Skeletal muscle satellite cell (primary cell): ENCODE measurements around the gene GINS2.
A peak's percentile ranks its signal among the peaks of the same experiment; 100 is the strongest.

Experiments
- H3K27me3 ChIP-seq: 2 replicates; pipeline ENCODE4 v1.7.0; 2013; ENCODE audit warnings: low read length; ENCODE audit not compliant: control insufficient read depth, insufficient read depth
- H3K36me3 ChIP-seq: 2 replicates; pipeline ENCODE4 v1.7.0; 2013; ENCODE audit warnings: mild to moderate bottlenecking, control low read depth, low read length; ENCODE audit not compliant: insufficient read depth
- H3K4me1 ChIP-seq: 2 replicates; pipeline ENCODE4 v1.7.0; 2013; ENCODE audit warnings: low read length; ENCODE audit not compliant: control insufficient read depth, insufficient read depth
- H3K4me2 ChIP-seq: 2 replicates; pipeline ENCODE4 v1.7.0; 2013; ENCODE audit warnings: mild to moderate bottlenecking, low read length
- H3K4me3 ChIP-seq: 2 replicates; pipeline ENCODE4 v1.7.0; 2013; ENCODE audit warnings: low read length
- H3K9ac ChIP-seq: 2 replicates; pipeline ENCODE4 v1.7.0; 2013; ENCODE audit warnings: mild to moderate bottlenecking, low read depth, low read length, moderate library complexity
- H3K9me3 ChIP-seq: replicated peaks from 2 replicates; pipeline ENCODE4 v1.7.0; 2013; ENCODE audit warnings: mild to moderate bottlenecking, control low read depth, low read length

GINS2 gene

GRCh38 chr16:85699628-85700027, 10.9 kb upstream of the GINS2 start:
- no peak overlapping the region for H3K4me2 ChIP-seq
- H3K9me3 ChIP-seq = no peaks in the 10 kb centered on the region
- peaks cover 42% of the 10 kb centered on the region for H3K27me3 ChIP-seq
- no peak overlapping the region for H3K9ac ChIP-seq
- H3K4me1 ChIP-seq = peaks cover 8% of the 10 kb centered on the region
- no peaks in the 10 kb centered on the region for H3K36me3 ChIP-seq
- no peak overlapping the region for H3K4me3 ChIP-seq

- Histone ChIP-seq H3K9ac (no peak overlapping the region), H3K4me1 (peaks cover 8% of the 10 kb centered on the region), H3K4me2 (no peak overlapping the region), H3K9me3 (no peaks in the 10 kb centered on the region), H3K4me3 (no peak overlapping the region), H3K36me3 (no peaks in the 10 kb centered on the region), H3K27me3 (peaks cover 42% of the 10 kb centered on the region)
Measured at GRCh38 chr16:85698935-85699558, 10.3 kb upstream of the GINS2 start.

DNA sequence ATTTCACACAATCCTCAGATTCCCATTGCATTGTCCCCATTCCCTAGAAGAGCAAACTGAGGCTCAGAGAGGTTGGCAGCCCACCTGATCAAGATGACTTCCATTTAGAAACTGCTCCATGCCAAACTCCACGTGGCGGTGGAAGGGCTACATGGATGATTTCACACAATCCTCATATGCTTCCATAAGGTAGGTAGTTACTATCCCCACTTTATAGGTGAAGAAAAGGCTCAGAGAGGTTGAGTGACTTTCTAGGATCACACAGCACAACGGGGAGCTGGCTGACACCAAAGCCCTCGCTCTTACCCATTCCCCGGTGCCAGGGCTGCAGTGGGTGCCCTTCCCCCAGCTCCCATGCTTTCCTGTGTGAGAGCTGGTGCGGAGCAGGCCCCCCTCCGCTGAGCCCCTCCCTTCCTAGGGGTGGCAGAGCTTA, 9.7 kb upstream of the GINS2 start:
- Histone ChIP-seq H3K36me3 (no peaks in the 10 kb centered on the region), H3K27me3 (peaks cover 42% of the 10 kb centered on the region), H3K9ac (no peak overlapping the region), H3K4me3 (no peak overlapping the region), H3K4me1 (peaks cover 8% of the 10 kb centered on the region), H3K9me3 (no peaks in the 10 kb centered on the region), H3K4me2 (no peak overlapping the region)

DNA sequence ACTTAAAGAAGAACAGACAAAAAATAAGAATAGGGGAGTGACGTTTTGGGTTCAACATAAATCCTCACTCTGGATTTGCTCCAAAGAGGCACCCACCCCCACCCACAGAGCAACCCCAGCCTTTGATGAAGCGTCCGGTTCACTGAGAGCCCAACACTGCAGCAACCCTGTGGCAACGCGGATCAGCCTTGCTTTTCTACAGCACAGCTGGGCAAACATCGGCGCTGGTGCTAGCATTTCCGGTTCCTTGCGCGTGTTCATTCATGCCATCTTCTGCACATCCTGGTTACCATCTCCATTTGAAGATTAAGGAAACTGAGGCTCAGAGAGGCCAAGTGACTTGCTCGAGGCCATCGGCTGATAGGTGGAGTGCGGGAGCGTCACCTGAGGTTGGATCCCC, 8.7 kb upstream of the GINS2 start:
- H3K4me2 ChIP-seq = no peak overlapping the region
- H3K4me3 ChIP-seq = no peak overlapping the region
- no peak overlapping the region for H3K9ac ChIP-seq
- H3K36me3 ChIP-seq = no peaks in the 10 kb centered on the region
- peaks cover 44% of the 10 kb centered on the region for H3K27me3 ChIP-seq
- no peaks in the 10 kb centered on the region for H3K9me3 ChIP-seq
- peaks cover 8% of the 10 kb centered on the region for H3K4me1 ChIP-seq

GRCh38 chr16:85696781-85697180, 8.0 kb upstream of the GINS2 start:
- Histone ChIP-seq H3K27me3 (peaks cover 44% of the 10 kb centered on the region), H3K4me1 (peaks cover 8% of the 10 kb centered on the region), H3K4me2 (no peak overlapping the region), H3K9me3 (no peaks in the 10 kb centered on the region), H3K9ac (no peak overlapping the region), H3K4me3 (no peak overlapping the region), H3K36me3 (no peaks in the 10 kb centered on the region)

DNA sequence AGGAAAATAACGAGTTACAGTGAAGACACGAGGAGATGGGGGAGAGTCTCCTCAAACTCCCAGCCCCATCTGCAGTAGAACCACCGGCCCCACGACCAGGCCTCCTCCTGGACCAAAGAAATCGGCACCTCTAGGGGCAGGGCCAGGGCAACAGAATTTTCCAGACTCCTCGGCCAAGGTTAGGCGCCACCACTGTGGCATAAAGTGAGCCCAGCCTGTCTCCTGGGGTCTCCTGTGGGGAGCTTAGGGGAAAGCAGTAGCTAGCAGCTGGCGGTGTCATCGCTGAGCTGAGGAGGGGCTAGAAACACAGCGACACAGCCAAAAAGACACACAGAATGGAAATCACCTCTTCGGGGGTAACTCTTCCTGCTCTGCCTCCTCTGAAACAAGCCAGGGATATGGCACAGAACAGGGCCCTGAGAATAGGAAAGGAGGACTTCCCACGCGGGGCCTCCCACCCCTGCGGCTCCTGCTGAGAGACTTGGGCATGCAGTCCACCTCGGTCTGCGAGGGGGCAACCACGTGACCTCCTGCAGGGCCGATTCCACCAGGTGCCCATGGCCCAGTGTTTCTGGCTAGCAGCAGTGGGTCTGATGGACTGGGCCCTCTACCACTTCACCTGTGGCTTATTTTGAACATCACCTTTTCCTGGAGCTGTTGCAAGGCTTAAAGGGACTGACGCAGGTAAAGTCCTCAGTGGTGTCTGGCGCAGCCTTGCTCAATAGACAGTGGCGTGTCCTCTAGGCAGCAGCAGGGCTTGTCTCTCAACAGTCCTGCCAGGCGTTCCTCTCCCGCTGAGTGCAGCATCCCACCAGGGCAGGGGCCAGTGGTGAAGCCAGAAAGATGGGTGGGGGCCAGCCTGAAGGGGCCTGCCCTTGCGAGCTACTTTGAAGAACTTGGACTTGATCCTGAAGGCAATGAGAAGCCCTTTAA, 6.7 kb upstream of the GINS2 start:
- peaks cover 8% of the 10 kb centered on the region for H3K4me1 ChIP-seq
- H3K9me3 ChIP-seq = no peaks in the 10 kb centered on the region
- peaks cover 41% of the 10 kb centered on the region for H3K27me3 ChIP-seq
- H3K9ac ChIP-seq = no peak overlapping the region
- H3K4me2 ChIP-seq = no peak overlapping the region
- H3K36me3 ChIP-seq = no peaks in the 10 kb centered on the region
- H3K4me3 ChIP-seq = no peak overlapping the region

GRCh38 chr16:85690469-85691064, 1.8 kb upstream of the GINS2 start:
- Histone ChIP-seq H3K4me2 (no peak overlapping the region), H3K9ac (no peak overlapping the region), H3K36me3 (no peaks in the 10 kb centered on the region), H3K4me1 (peaks cover 3% of the 10 kb centered on the region), H3K27me3 (peaks cover 11% of the 10 kb centered on the region), H3K9me3 (no peaks in the 10 kb centered on the region), H3K4me3 (no peak overlapping the region)

DNA sequence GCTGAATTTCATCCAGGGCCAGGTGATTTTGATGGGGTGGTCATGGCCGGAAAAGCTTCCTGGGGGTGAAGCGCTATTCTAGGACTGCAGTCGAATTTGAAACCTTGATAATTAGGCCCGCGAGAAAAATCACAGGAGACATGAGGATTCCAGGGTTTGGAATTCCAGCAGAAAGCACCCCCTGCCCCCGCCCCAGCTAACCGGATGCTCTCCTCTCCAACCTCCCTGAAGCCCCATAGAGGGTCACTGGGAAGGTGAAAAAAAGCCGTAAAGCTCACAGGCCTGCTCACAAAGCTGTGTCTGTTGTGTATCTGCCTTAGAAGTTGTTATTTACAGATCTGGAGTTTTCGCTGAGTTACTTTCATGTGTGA, 1.2 kb upstream of the GINS2 start:
- Histone ChIP-seq H3K9me3 (no peaks in the 10 kb centered on the region), H3K4me2 (no peak overlapping the region), H3K36me3 (no peaks in the 10 kb centered on the region), H3K4me1 (peaks cover 3% of the 10 kb centered on the region), H3K4me3 (no peak overlapping the region), H3K9ac (no peak overlapping the region), H3K27me3 (peaks cover 5% of the 10 kb centered on the region)

DNA sequence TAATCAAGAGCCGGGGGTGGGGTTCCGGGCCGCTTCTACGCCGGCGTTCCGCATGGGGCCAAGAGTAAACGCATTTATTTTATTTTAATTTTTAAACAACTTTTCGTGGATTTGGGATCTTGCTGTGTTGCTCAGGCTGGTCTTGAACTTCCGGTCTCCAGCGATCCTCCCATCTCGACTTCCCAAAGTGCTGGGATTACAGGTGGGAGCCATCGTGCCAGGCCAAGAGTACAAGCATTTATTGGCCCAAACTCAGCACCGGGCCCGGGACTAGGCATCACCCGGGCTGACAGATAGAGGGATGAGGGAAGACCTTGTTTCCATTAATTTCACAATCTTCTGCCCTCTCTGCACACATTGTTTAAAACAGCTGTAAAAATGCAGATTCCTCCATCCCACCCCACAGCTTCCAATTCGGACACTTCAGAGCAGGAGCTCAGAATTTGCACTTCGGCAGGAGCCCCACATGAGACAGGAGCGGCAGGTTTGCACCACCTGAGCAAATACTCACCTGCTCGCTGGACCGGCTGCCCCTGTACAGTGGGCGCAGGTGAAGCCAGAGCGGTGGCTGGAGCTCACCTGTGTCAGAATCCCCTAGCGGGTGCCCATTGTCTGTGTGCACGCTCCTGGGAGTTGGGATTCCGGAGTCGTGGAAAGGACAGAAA, 663 bp upstream of the GINS2 start:
- Histone ChIP-seq H3K36me3 (no peaks in the 10 kb centered on the region), H3K9me3 (no peaks in the 10 kb centered on the region), H3K4me2 (peak overlapping the region; percentile 86), H3K4me1 (peaks cover 3% of the 10 kb centered on the region), H3K4me3 (peak overlapping the region; percentile 68), H3K9ac (peak overlapping the region; percentile 47), H3K27me3 (peaks cover 4% of the 10 kb centered on the region)

DNA sequence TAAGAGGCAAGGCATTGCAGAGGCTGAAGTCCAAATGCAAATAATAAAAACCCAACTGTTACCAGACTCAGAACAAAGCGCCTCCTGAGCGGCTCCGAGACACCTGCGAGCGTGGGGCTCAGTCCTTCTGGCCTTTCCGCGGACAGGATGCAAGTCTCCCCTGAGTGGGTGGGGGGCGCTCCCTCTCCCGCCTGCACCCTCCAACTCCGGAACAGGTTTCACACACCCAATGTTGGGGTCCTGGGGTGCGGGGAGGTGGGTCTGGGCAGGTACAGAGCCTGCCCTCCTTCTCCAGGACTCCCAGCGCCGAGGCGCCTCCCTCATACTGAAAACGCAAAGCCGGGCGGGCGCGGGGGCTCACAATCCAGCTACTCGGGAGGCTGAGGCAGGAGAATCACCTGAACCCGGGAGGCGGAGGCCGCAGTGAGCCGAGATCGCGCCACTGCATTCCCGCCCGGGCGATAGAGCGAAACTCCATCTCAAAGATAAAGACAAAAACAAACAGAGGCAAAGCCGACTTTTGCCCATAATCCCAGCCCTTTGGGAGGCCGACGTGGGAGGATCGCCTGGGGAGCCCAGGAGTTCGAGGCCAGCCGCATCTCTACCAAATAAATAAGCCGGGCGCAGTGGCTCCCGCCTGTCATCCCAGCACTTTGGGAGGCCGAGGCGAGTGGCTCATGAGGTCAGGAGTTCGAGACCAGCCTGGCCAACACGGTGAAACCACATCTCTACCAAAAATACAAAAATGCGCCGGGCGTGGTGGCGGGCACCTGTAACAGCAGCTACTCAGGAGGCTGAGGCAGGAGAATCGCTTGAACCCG, 893 bp downstream of the GINS2 start:
- Histone ChIP-seq H3K36me3 (no peaks in the 10 kb centered on the region), H3K4me1 (peaks cover 3% of the 10 kb centered on the region), H3K9ac (peak overlapping the region; percentile 73), H3K9me3 (no peaks in the 10 kb centered on the region), H3K27me3 (peaks cover 4% of the 10 kb centered on the region), H3K4me3 (peak overlapping the region; percentile 72), H3K4me2 (peak overlapping the region; percentile 94)
